Left ventricle myocardium inferior (tissue), 1 donor: ENCODE measurements around the gene GRIN3B. TPM values are rescaled to one million over a fixed set of nuclear protein-coding genes. Genes with fewer than 3 reads are reported as not detected.

Source experiments
- DNase-seq: peaks from one replicate; pipeline ENCODE4 v3.0.0-alpha.2; 2020
- H3K27ac ChIP-seq: fragments of 200-600 bp; replicated peaks from 2 replicates; pipeline ENCODE4 v1.8.0; 2021
- H3K27me3 ChIP-seq: fragments of 200-600 bp; 2 replicates; pipeline ENCODE4 v1.8.0; 2021; ENCODE audit warnings: low read depth
- H3K36me3 ChIP-seq: fragments of 200-600 bp; 2 replicates; pipeline ENCODE4 v1.8.0; 2021
- H3K4me1 ChIP-seq: fragments of 200-600 bp; 2 replicates; pipeline ENCODE4 v1.8.0; 2021
- H3K4me3 ChIP-seq: fragments of 200-600 bp; 2 replicates; pipeline ENCODE4 v1.8.0; 2021; ENCODE audit warnings: mild to moderate bottlenecking, moderate library complexity
- H3K9me3 ChIP-seq: fragments of 200-600 bp; replicated peaks from 2 replicates; pipeline ENCODE4 v1.8.0; 2021
- intact Hi-C: fragments of 100-400 bp; cut with micrococcal nuclease; formaldehyde crosslinking; loops from one replicate; pipeline ENCODE4 v1.11.0; 2022
- total RNA-seq: library from RNA; stranded (reverse); fragmentation: NEBNext Ultra II Directional; extraction: Animal tissue kit (Norgen Biotek cat#: 25700); gene quantifications from one replicate; pipeline ENCODE4 v1.2.1, GENCODE V29; 2021
- TF ChIP-seq, protein P1 (sequence below): fragments of 200-600 bp; IDR thresholded peaks from 2 replicates; pipeline ENCODE4 v1.8.0; 2021; ENCODE audit warnings: antibody characterized with exemption, mild to moderate bottlenecking, borderline replicate concordance
- donor health status: DM: no; HTN: yes; CAD: no; lungs with severe emphysema.

GRIN3B gene
- total RNA-seq, 1 donor from 2014 or later, result not detected

GRCh38 chr19:1041272-1041834 lies 41.1 kb downstream of the GRIN3B start:
- intact Hi-C loops, result no loop called here
- Histone ChIP-seq H3K9me3 (no peaks in the 10 kb centered on the region), H3K36me3 (peaks cover 17% of the 10 kb centered on the region), H3K4me3 (peak overlapping the region; percentile 78), H3K27me3 (no peaks in the 10 kb centered on the region), H3K4me1 (peaks cover 37% of the 10 kb centered on the region), H3K27ac (no peak overlapping the region)
- DNase-seq, result no peak
- TF ChIP-seq, protein P1, sequence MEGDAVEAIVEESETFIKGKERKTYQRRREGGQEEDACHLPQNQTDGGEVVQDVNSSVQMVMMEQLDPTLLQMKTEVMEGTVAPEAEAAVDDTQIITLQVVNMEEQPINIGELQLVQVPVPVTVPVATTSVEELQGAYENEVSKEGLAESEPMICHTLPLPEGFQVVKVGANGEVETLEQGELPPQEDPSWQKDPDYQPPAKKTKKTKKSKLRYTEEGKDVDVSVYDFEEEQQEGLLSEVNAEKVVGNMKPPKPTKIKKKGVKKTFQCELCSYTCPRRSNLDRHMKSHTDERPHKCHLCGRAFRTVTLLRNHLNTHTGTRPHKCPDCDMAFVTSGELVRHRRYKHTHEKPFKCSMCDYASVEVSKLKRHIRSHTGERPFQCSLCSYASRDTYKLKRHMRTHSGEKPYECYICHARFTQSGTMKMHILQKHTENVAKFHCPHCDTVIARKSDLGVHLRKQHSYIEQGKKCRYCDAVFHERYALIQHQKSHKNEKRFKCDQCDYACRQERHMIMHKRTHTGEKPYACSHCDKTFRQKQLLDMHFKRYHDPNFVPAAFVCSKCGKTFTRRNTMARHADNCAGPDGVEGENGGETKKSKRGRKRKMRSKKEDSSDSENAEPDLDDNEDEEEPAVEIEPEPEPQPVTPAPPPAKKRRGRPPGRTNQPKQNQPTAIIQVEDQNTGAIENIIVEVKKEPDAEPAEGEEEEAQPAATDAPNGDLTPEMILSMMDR, result no peak

GRCh38 chr19:1041835-1042685 lies 41.8 kb downstream of the GRIN3B start:
- TF ChIP-seq, protein P1, result no peak
- intact Hi-C loops, result no loop called here
- Histone ChIP-seq H3K4me3 (peak overlapping the region; percentile 78), H3K27ac (no peak overlapping the region), H3K9me3 (no peaks in the 10 kb centered on the region), H3K27me3 (no peaks in the 10 kb centered on the region), H3K36me3 (peaks cover 10% of the 10 kb centered on the region), H3K4me1 (peaks cover 37% of the 10 kb centered on the region)
- DNase-seq, result no peak

DNA sequence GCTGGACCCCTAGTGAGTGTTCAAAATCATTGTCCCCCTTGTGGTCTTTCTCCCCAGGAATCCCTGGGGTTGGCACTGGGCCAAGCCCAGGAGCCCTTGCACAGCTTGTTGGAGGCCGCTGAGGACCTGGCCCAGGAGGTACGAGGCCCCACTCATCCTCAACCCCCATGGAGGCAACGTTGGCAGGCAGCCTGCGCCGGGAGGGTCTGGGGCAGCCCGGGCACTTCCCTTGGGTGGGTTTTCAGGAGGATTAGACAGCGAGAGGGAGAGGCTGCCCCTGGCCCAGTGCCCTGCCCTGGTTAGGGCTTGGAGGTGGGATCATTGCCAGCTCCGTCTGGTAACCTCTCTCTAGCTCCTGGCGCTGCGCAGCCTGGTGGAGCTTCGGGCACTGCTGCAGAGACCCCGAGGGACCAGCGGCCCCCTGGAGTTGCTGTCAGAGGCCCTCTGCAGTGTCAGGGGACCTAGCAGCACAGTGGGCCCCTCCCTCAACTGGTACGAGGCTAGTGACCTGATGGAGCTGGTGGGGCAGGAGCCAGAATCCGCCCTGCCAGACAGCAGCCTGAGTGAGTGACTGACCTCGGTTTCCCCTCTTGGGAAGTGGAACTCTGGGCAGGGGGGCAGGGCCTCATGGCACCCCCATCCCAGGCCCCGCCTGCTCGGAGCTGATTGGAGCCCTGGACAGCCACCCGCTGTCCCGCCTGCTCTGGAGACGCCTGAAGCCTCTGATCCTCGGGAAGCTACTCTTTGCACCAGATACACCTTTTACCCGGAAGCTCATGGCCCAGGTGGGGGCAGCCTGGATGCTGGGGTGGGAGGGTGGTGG lies 42.7 kb downstream of the GRIN3B start:
- intact Hi-C loops, result no loop called here
- Histone ChIP-seq H3K27me3 (no peaks in the 10 kb centered on the region), H3K9me3 (no peaks in the 10 kb centered on the region), H3K4me1 (peaks cover 37% of the 10 kb centered on the region), H3K36me3 (peaks cover 4% of the 10 kb centered on the region), H3K4me3 (no peak overlapping the region), H3K27ac (no peak overlapping the region)
- no peak for DNase-seq
- TF ChIP-seq, protein P1, result no peak

DNA sequence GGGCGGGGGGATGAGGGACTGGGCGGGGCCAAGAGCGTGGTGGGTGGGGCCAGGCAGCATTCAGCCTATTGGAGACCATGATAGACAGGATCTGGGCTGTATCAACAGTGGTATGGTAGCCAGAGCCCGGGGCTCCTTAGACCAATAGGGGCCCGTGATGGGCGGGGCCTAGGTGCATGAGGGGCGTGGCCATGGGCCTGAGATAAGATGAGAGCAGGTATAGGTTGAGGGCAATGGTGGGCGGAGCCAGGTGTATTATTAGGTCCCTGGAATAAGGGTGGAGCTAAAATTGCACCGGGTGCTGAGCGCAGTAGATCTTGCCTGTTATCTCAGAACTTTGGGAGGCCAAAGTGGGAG lies 45.0 kb downstream of the GRIN3B start:
- intact Hi-C loops, result no loop called here
- peaks cover 18% of the 10 kb centered on the region for H3K4me1 ChIP-seq
- no peaks in the 10 kb centered on the region for H3K9me3 ChIP-seq
- no peak overlapping the region for H3K4me3 ChIP-seq
- peaks cover 4% of the 10 kb centered on the region for H3K36me3 ChIP-seq
- DNase-seq, result no peak
- no peaks in the 10 kb centered on the region for H3K27me3 ChIP-seq
- TF ChIP-seq, protein P1, result no peak
- H3K27ac ChIP-seq, result no peak overlapping the region

GRCh38 chr19:1046117-1046626 lies 46.0 kb downstream of the GRIN3B start:
- intact Hi-C loops, result no loop called here
- peaks cover 4% of the 10 kb centered on the region for H3K36me3 ChIP-seq
- no peak overlapping the region for H3K4me3 ChIP-seq
- TF ChIP-seq, protein P1, result no peak
- no peak for DNase-seq
- H3K4me1 ChIP-seq, result peaks cover 9% of the 10 kb centered on the region
- H3K27me3 ChIP-seq, result no peaks in the 10 kb centered on the region
- no peaks in the 10 kb centered on the region for H3K9me3 ChIP-seq
- H3K27ac ChIP-seq, result no peak overlapping the region
